Endothelial cell of umbilical vein (primary cell): ENCODE results near the gene MTX1.

Experiments used
- CTCF ChIP-seq, 2 donors: IDR thresholded peaks; 1 replicate in 1 of 2; 2 replicates in 1 of 2; pipeline ENCODE4 v1.5.1; 2011; ENCODE audit warnings: low read length in 2 of 2, mild to moderate bottlenecking in 2 of 2, moderate library complexity in 2 of 2, control low read depth in 1 of 2, inconsistent platforms in 1 of 2, low read depth in 1 of 2; ENCODE audit not compliant: insufficient read depth in 1 of 2; ENCODE audit errors: extremely low read depth in 1 of 2
- FOS ChIP-seq: IDR thresholded peaks from 2 replicates; pipeline ENCODE4 v1.6.1; 2011; ENCODE audit warnings: mild to moderate bottlenecking, low read length, moderate library complexity, borderline replicate concordance; ENCODE audit not compliant: insufficient read depth
- GATA2 ChIP-seq: IDR thresholded peaks from 2 replicates; pipeline ENCODE4 v1.7.0; 2011; ENCODE audit warnings: low read depth, mild to moderate bottlenecking, moderate library complexity, mixed read lengths, low read length; ENCODE audit not compliant: insufficient read length, insufficient read depth
- JUN ChIP-seq: IDR thresholded peaks from 2 replicates; pipeline ENCODE4 v1.6.1; 2011; ENCODE audit warnings: borderline replicate concordance, low read depth; ENCODE audit not compliant: insufficient read length, insufficient read depth
- MYC ChIP-seq: IDR thresholded peaks from one replicate; pipeline ENCODE4 v1.6.1; 2011; ENCODE audit warnings: mild to moderate bottlenecking, low read depth, low read length
- POLR2A ChIP-seq: IDR thresholded peaks from 2 replicates; pipeline ENCODE4 v1.6.1; 2012; ENCODE audit warnings: low read depth, mild to moderate bottlenecking, control low read depth, low read length
- POLR2AphosphoS5 ChIP-seq: IDR thresholded peaks from 2 replicates; pipeline ENCODE4 v1.6.1; 2012; ENCODE audit warnings: low read depth, mild to moderate bottlenecking, control low read depth, low read length, moderate library complexity; ENCODE audit not compliant: insufficient read depth

- TF ChIP-seq POLR2A (no peak), CTCF (IDR thresholded peaks at IDR 0.05; ENCODE audit: extremely low read depth in 1 of 2, insufficient read depth in 1 of 2, low read depth in 1 of 2, low read length in 2 of 2) (no peak), GATA2 (no peak), POLR2AphosphoS5 (no peak), JUN (no peak), FOS (no peak), MYC (no peak)
These were observed 37.7 kb upstream of the MTX1 start for GRCh38 chr1:155170806-155171205.
